Stimulated activated CD8-positive, alpha-beta memory T cell treated with anti-CD3 and anti-CD28 coated beads, Interleukin-15, amount 100 ng/mL, for 24 hours (primary cell): ENCODE data around the gene CYP26B1.

Experiments
- DNase-seq: peaks from one replicate; pipeline ENCODE4 v3.0.0-alpha.2; 2020; ENCODE audit warnings: low read depth

CYP26B1 gene

GRCh38 chr2:72082021-72082601 lies 65.6 kb downstream of the CYP26B1 start:
- DNase-seq: no peak

GRCh38 chr2:72081451-72081850 lies 66.2 kb downstream of the CYP26B1 start:
- no peak for DNase-seq

- no peak for DNase-seq
Observed at GRCh38 chr2:72080286-72081145, 67.1 kb downstream of the CYP26B1 start.
